Lower leg skin (tissue), 3 donors: ENCODE measurements around the gene TMEM52B.

Experiments
- CTCF ChIP-seq, 3 donors: fragments of 450-650 bp; IDR thresholded peaks; one replicate each; pipeline ENCODE4 v1.5.1; 2016; ENCODE audit warnings: antibody characterized with exemption in 3 of 3, mild to moderate bottlenecking in 3 of 3, moderate library complexity in 2 of 3
- POLR2A ChIP-seq, 2 donors: fragments of 450-650 bp; IDR thresholded peaks; one replicate each; pipeline ENCODE4 v1.6.1; 2016 to 2017; ENCODE audit warnings: antibody characterized with exemption in 2 of 2, mild to moderate bottlenecking in 1 of 2, moderate library complexity in 1 of 2

DNA sequence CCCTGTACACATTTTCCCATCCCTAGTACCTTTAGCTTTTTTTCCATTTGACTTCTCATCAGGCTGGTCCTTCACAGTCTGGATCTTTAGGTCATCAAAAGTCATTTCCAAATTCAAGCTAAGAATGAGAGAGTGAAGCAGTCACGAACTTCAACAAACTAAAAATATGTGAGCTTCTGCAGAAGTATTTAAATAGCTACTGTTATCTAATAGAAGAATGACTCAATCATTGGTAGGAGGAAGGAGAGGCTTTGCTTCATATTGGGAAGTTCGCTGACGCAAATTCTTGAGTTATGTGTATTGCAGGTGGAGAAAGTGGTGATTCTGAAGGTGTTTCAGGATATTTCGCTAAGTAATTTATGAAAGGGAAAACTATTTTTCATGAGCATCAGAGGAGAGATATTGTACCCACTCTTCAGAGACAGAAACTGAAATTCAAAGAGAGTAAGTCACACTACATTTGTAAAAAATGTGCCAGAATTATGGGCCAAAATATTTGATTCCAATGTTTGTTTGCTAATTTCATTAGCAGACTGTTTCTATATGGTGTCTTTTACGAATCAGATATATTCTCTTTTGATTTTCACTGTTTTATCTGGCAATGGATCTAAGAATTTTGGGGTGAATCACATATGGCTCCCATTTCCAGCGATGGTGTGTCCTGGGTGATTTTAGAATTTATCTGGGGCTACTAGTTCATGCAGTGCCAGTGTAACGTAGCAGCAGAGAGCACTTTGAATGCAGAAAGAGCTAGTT lies 6.7 kb upstream of the TMEM52B start, which contains the start of gene OLR1:
- TF ChIP-seq CTCF (IDR thresholded peaks at IDR 0.05), result no peak
- no peak for TF ChIP-seq POLR2A (IDR thresholded peaks at IDR 0.05)
